BJ (cell line): ENCODE results near the gene FOXRED2. TPM values are rescaled to one million over a fixed set of nuclear protein-coding genes. Genes with fewer than 3 reads are reported as not detected.

Experiments
- CTCF ChIA-PET: fragments of 350-600 bp; formaldehyde crosslinking; extraction: SDS; loops from one replicate; lab custom pipeline; 2021; ENCODE audit warnings: antibody characterized with exemption, inconsistent platforms; lab: Yijun Ruan, JAX
- POLR2A ChIA-PET: fragments of 300-600 bp; sonication (Branson Sonifier 250); formaldehyde crosslinking; extraction: SDS; loops from one replicate; lab custom pipeline; 2021; ENCODE audit warnings: antibody characterized with exemption; lab: Charles Lee
- DNase-seq: peaks from one replicate; pipeline ENCODE4 v3.0.0-alpha.2; 2011; ENCODE audit warnings: low read depth
- H3K27me3 ChIP-seq: 2 replicates; pipeline ENCODE4 v1.6.0; 2011; ENCODE audit warnings: low read length; ENCODE audit not compliant: control insufficient read depth, insufficient read depth
- H3K36me3 ChIP-seq: 2 replicates; pipeline ENCODE4 v1.5.1; 2011; ENCODE audit warnings: low read length; ENCODE audit not compliant: control insufficient read depth, insufficient read depth
- H3K4me3 ChIP-seq: 2 replicates; pipeline ENCODE4 v1.5.1; 2011; ENCODE audit warnings: low read depth, mild to moderate bottlenecking, control low read depth, low read length
- polyA plus RNA-seq: library from polyadenylated mRNA; depleted of rRNA; stranded (reverse); fragments of >200 nt; gene quantifications from 2 replicates; pipeline ENCODE4 v1.2.3, GENCODE V29; 2011
- TF ChIP-seq, protein P1 (sequence below): IDR thresholded peaks from 2 replicates; pipeline ENCODE4 v1.5.1; 2011; ENCODE audit warnings: low read depth, mild to moderate bottlenecking, control low read depth, inconsistent platforms, low read length, moderate library complexity; ENCODE audit not compliant: insufficient read depth

Gene FOXRED2
- polyA plus RNA-seq, 1 experiment = 3.2 TPM

DNA sequence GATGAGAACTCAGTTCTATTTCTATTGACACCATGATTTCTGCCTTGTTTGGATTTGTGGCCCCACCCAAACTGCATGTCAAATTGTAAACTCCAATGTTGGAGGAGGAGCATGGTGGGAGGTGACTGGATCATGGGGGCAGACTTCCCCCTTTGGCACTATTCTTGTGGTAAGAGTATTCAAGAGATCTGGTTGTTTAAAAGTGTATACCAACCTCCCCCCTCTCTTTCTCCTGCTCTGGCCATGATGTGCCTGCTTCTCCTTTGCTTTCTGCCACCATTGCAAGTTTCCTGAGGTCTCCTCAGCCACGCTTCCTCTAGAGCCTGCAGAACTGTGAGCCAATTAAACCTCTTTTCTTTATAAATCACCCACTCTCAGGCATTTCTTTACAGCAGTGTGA, 7.9 kb upstream of the FOXRED2 start:
- no peak for DNase-seq
- ChIA-PET CTCF (no interaction called here), POLR2A (no interaction called here)
- Histone ChIP-seq H3K36me3 (peaks cover 56% of the 10 kb centered on the region), H3K27me3 (no peaks in the 10 kb centered on the region), H3K4me3 (no peak overlapping the region)
- TF ChIP-seq, protein P1, sequence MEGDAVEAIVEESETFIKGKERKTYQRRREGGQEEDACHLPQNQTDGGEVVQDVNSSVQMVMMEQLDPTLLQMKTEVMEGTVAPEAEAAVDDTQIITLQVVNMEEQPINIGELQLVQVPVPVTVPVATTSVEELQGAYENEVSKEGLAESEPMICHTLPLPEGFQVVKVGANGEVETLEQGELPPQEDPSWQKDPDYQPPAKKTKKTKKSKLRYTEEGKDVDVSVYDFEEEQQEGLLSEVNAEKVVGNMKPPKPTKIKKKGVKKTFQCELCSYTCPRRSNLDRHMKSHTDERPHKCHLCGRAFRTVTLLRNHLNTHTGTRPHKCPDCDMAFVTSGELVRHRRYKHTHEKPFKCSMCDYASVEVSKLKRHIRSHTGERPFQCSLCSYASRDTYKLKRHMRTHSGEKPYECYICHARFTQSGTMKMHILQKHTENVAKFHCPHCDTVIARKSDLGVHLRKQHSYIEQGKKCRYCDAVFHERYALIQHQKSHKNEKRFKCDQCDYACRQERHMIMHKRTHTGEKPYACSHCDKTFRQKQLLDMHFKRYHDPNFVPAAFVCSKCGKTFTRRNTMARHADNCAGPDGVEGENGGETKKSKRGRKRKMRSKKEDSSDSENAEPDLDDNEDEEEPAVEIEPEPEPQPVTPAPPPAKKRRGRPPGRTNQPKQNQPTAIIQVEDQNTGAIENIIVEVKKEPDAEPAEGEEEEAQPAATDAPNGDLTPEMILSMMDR = no peak

DNA sequence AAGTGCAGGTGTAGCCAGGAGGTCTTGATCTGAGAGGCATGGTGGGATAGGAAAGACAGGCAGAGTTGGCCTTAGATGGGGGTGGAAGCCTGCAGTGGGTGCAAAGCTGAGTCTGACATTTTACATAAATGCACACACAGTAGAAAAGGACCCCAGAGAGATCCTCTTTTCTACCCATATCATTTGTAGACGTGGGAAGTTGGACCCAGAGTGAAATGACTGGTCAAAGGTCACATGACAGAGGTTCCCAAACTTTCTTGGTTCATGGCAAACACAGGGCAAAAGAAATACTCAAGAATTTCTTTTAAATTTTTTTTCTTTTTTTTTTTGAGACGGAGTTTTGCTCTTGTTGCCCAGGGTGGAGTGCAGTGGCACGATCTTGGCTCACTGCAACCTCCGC, 6.2 kb upstream of the FOXRED2 start:
- CTCF ChIA-PET = interaction anchor here (4.7 kb wide), 1 partner anchor 10 kb away, joined by 63 read pairs; no protein-coding TSS in a partner anchor
- no peak for DNase-seq
- Histone ChIP-seq H3K27me3 (no peaks in the 10 kb centered on the region), H3K36me3 (peaks cover 41% of the 10 kb centered on the region), H3K4me3 (no peak overlapping the region)
- POLR2A ChIA-PET = interaction anchor here (0.6 kb wide), 1 partner anchor 16 kb away, joined by 3 read pairs; no protein-coding TSS in a partner anchor
- TF ChIP-seq, protein P1 = no peak

DNA sequence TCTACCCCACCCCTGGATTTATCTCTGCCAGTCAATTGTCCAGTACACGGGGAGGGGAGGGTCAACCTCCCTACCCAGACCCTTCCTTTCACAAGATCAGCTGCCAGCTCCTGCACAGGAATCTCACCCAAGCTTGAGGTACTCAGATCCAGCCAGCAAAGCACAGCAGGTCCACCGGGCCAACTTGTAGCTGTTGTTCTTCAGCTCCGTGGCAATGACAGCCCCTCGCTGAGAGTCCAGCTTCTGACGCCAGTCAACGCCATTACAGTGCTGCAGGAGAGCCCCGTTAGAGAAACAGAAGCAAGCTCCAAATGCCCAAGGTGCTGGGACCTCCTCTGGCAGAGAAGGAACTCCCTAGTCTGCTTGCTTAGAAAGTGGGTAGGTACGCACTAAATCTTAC, 5.5 kb upstream of the FOXRED2 start:
- Histone ChIP-seq H3K4me3 (no peak overlapping the region), H3K27me3 (no peaks in the 10 kb centered on the region), H3K36me3 (peaks cover 38% of the 10 kb centered on the region)
- POLR2A ChIA-PET = interaction anchor here (0.6 to 0.7 kb wide), 2 partner anchors 17 to 34 kb away, joined by 3 to 8 read pairs; no protein-coding TSS in a partner anchor
- TF ChIP-seq, protein P1 = no peak
- CTCF ChIA-PET = interaction anchor here (4.7 kb wide), 1 partner anchor 10 kb away, joined by 63 read pairs; no protein-coding TSS in a partner anchor
- DNase-seq = no peak

DNA sequence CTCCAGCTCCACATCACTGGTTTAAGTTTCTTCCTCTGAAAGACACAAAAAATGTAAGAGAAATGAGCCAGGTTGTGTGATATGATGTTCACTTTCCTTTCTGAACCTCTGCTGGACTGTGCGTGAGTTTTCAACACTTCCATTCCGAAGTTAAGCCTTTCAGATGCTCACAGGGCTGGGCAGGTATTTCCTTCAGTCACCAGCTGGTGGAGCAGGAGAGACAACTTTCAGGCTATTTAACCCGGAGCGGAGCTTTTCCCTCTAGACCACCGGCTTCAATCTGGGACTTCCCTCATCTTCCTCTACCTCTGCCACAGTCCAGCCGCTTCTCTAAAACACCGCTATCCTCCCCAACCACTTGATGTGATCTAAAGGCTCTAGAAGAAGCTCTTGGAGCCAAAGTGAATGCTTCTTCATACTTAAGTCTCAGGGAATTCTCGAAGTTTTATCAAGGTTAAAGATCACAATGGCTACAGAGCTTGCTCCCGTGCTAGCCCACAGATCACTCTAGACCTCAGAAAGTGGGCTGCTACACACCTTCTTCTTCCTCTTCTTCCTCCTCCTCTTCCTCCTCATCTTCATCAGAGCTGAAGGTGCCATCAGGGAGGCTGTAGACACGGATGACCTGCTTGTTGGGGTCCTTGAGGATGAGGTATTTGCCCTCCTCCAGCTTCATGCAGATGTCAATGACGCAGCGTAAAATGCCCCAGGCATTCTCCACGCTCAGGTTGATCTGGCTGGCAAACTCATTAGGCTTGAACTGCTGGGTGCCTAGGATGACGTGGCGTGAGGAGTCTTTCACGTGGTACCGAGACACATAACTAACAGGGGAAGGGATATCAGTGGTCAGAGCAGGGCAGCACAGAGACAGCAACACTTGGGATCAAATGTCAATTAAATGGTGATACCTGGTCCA, 4.4 kb upstream of the FOXRED2 start:
- ChIA-PET POLR2A (interaction anchor here (0.5 to 0.7 kb wide), 3 partner anchors 36 to 539 kb away, joined by 4 to 9 read pairs (median 8); no protein-coding TSS in a partner anchor), CTCF (interaction anchor here (0.6 to 4.7 kb wide), 10 partner anchors 12 to 263 kb away, joined by 3 to 63 read pairs (median 4); partner anchors contain the start of gene EIF3D)
- no peaks in the 10 kb centered on the region for H3K27me3 ChIP-seq
- no peak for DNase-seq
- TF ChIP-seq, protein P1 = peak; percentile 72
- peaks cover 30% of the 10 kb centered on the region for H3K36me3 ChIP-seq
- no peak overlapping the region for H3K4me3 ChIP-seq

DNA sequence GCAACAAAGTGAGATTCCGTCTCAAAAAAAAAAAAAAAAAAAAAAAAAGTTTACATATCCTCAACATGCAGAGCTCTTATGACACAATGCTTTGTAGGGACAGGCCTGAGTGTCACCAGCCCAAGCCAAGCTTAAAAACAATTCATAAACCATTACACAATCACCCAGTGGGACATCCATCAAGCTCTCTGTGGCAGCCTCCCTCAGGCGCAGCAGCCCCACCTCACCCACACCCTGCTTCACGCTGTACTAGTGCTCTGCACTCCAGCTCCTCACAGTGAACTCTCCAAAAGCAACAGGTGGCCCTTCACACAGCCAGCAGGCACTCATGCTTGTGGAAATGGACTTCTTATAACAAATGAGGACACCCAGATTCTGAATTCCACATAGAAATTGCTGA, 3.5 kb upstream of the FOXRED2 start:
- ChIA-PET POLR2A (interaction anchor here (0.5 kb wide), 1 partner anchor 233 kb away, joined by 9 read pairs; no protein-coding TSS in a partner anchor), CTCF (interaction anchor here (0.7 to 4.7 kb wide), 7 partner anchors 9 to 263 kb away, joined by 3 to 63 read pairs (median 7); partner anchors contain the start of gene EIF3D)
- no peak overlapping the region for H3K4me3 ChIP-seq
- TF ChIP-seq, protein P1 = no peak
- peaks cover 24% of the 10 kb centered on the region for H3K36me3 ChIP-seq
- DNase-seq = no peak
- no peaks in the 10 kb centered on the region for H3K27me3 ChIP-seq
